ENCODE results near the gene MYL11.

- TF ChIP-seq CTCF (conservative IDR thresholded peaks at IDR 0.05) = no peak
- TF ChIP-seq ZFX (IDR thresholded peaks at IDR 0.05) = no peak
Observed at GRCh38 chr16:30351586-30352419, 22.8 kb upstream of the MYL11 start.

Measured in C4-2B (cell line).